Measurements from ENCODE around the gene LRRN2.
"Not testable (repeated sequence)": the region's sequence is repeated elsewhere in the genome, so short reads cannot be mapped to it uniquely, and the experiment has no call there.

Gene LRRN2

GRCh38 chr1:204711947-204712701, 26.6 kb upstream of the LRRN2 start:
- DNase-seq = no peak

GRCh38 chr1:204711103-204711946, 25.8 kb upstream of the LRRN2 start:
- no peak for DNase-seq

- DNase-seq = no peak
These were observed 24.7 kb upstream of the LRRN2 start for GRCh38 chr1:204709960-204710912.

- no peak for DNase-seq
These were observed 23.5 kb upstream of the LRRN2 start for GRCh38 chr1:204709021-204709420.

GRCh38 chr1:204706838-204707509, 21.4 kb upstream of the LRRN2 start:
- no peak for DNase-seq

- DNase-seq = no peak
These were observed 20.6 kb upstream of the LRRN2 start for GRCh38 chr1:204705888-204706837.

GRCh38 chr1:204705493-204705811, 19.9 kb upstream of the LRRN2 start:
- no peak for DNase-seq

GRCh38 chr1:204704794-204705492, 19.4 kb upstream of the LRRN2 start:
- no peak for DNase-seq

GRCh38 chr1:204703826-204704612, 18.5 kb upstream of the LRRN2 start:
- no peak for DNase-seq

- DNase-seq = no peak
These were observed 17.7 kb upstream of the LRRN2 start for GRCh38 chr1:204703268-204703664.

- no peak for DNase-seq
These were observed 17.2 kb upstream of the LRRN2 start for GRCh38 chr1:204702552-204703267.

- DNase-seq = no peak
These were observed 15.7 kb upstream of the LRRN2 start for GRCh38 chr1:204701229-204701628.

GRCh38 chr1:204697893-204698292, 12.4 kb upstream of the LRRN2 start:
- DNase-seq = no peak

GRCh38 chr1:204696606-204697005, 11.1 kb upstream of the LRRN2 start:
- no peak for DNase-seq

- no peak for DNase-seq
These were observed 10.2 kb upstream of the LRRN2 start for GRCh38 chr1:204695692-204696091.

- no peak for DNase-seq
These were observed 8.6 kb upstream of the LRRN2 start for GRCh38 chr1:204694145-204694544.

GRCh38 chr1:204692841-204693356, 7.4 kb upstream of the LRRN2 start:
- DNase-seq = no peak

- DNase-seq = no peak
These were observed 6.8 kb upstream of the LRRN2 start for GRCh38 chr1:204692325-204692840.

GRCh38 chr1:204691328-204691730, 5.8 kb upstream of the LRRN2 start:
- not testable (repeated sequence) for DNase-seq

Data from NCI-H526 treated with DMSO at 0.1 percent for 48 hours (cell line).